ENCODE measurements around the gene ACTRT1. TPM values are rescaled to one million over a fixed set of nuclear protein-coding genes. Genes with fewer than 3 reads are reported as not detected.

The ACTRT1 gene
- total RNA-seq, 1 donor from 2014 or later, result not detected

- H3K4me1 Mint-ChIP-seq (ENCODE audit: low read depth), result no peaks in the 10 kb centered on the region
- peaks cover 12% of the 10 kb centered on the region for H3K9me3 Mint-ChIP-seq (ENCODE audit: low read depth)
- no peak for TF ChIP-seq CTCF (IDR thresholded peaks at IDR 0.05)
- no peaks in the 10 kb centered on the region for H3K36me3 Mint-ChIP-seq (ENCODE audit: low read depth)
- H3K4me3 Mint-ChIP-seq (ENCODE audit: unreplicated experiment), result no peak overlapping the region
- H3K27me3 Mint-ChIP-seq (ENCODE audit: low read depth), result no peaks in the 10 kb centered on the region
- no peak for DNase-seq (ENCODE audit: low spot score)
- H3K27ac Mint-ChIP-seq (ENCODE audit: unreplicated experiment), result no peak overlapping the region
These were observed 30.6 kb downstream of the ACTRT1 start for GRCh38 chrX:128021566-128021965.

- no peaks in the 10 kb centered on the region for H3K27me3 Mint-ChIP-seq (ENCODE audit: low read depth)
- peaks cover 14% of the 10 kb centered on the region for H3K9me3 Mint-ChIP-seq (ENCODE audit: low read depth)
- no peaks in the 10 kb centered on the region for H3K36me3 Mint-ChIP-seq (ENCODE audit: low read depth)
- TF ChIP-seq CTCF (IDR thresholded peaks at IDR 0.05), result no peak
- DNase-seq (ENCODE audit: low spot score), result no peak
- H3K27ac Mint-ChIP-seq (ENCODE audit: unreplicated experiment), result no peak overlapping the region
- H3K4me3 Mint-ChIP-seq (ENCODE audit: unreplicated experiment), result no peak overlapping the region
- no peaks in the 10 kb centered on the region for H3K4me1 Mint-ChIP-seq (ENCODE audit: low read depth)
These were observed 31.5 kb downstream of the ACTRT1 start for GRCh38 chrX:128020701-128021100.

GRCh38 chrX:128019218-128019617, 33.0 kb downstream of the ACTRT1 start:
- Mint-ChIP-seq H3K36me3 (ENCODE audit: low read depth) (no peaks in the 10 kb centered on the region), H3K9me3 (ENCODE audit: low read depth) (peaks cover 13% of the 10 kb centered on the region), H3K27me3 (ENCODE audit: low read depth) (no peaks in the 10 kb centered on the region), H3K27ac (ENCODE audit: unreplicated experiment) (no peak overlapping the region), H3K4me1 (ENCODE audit: low read depth) (no peaks in the 10 kb centered on the region), H3K4me3 (ENCODE audit: unreplicated experiment) (no peak overlapping the region)
- no peak for DNase-seq (ENCODE audit: low spot score)
- no peak for TF ChIP-seq CTCF (IDR thresholded peaks at IDR 0.05)

GRCh38 chrX:128012015-128012414, 40.2 kb downstream of the ACTRT1 start:
- no peak for DNase-seq (ENCODE audit: low spot score)
- Mint-ChIP-seq H3K4me1 (ENCODE audit: low read depth) (no peaks in the 10 kb centered on the region), H3K27me3 (ENCODE audit: low read depth) (no peaks in the 10 kb centered on the region), H3K9me3 (ENCODE audit: low read depth) (peaks cover 14% of the 10 kb centered on the region), H3K4me3 (ENCODE audit: unreplicated experiment) (no peak overlapping the region), H3K36me3 (ENCODE audit: low read depth) (no peaks in the 10 kb centered on the region), H3K27ac (ENCODE audit: unreplicated experiment) (no peak overlapping the region)
- TF ChIP-seq CTCF (IDR thresholded peaks at IDR 0.05), result no peak

- DNase-seq (ENCODE audit: low spot score), result no peak
- no peaks in the 10 kb centered on the region for H3K36me3 Mint-ChIP-seq (ENCODE audit: low read depth)
- H3K27me3 Mint-ChIP-seq (ENCODE audit: low read depth), result no peaks in the 10 kb centered on the region
- no peak for TF ChIP-seq CTCF (IDR thresholded peaks at IDR 0.05)
- peaks cover 7% of the 10 kb centered on the region for H3K9me3 Mint-ChIP-seq (ENCODE audit: low read depth)
- H3K27ac Mint-ChIP-seq (ENCODE audit: unreplicated experiment), result no peak overlapping the region
- H3K4me3 Mint-ChIP-seq (ENCODE audit: unreplicated experiment), result no peak overlapping the region
- no peaks in the 10 kb centered on the region for H3K4me1 Mint-ChIP-seq (ENCODE audit: low read depth)
These were observed 44.3 kb downstream of the ACTRT1 start for GRCh38 chrX:128007882-128008281.

All from chondrocyte (in vitro differentiated cells).